ENCODE data around the gene FAAH2. TPM values are rescaled to one million over a fixed set of nuclear protein-coding genes. Genes with fewer than 3 reads are reported as not detected.

The FAAH2 gene
- total and polyA plus RNA-seq, 4 donors, result 7.3 to 16.0 (median 8.1) TPM

DNA sequence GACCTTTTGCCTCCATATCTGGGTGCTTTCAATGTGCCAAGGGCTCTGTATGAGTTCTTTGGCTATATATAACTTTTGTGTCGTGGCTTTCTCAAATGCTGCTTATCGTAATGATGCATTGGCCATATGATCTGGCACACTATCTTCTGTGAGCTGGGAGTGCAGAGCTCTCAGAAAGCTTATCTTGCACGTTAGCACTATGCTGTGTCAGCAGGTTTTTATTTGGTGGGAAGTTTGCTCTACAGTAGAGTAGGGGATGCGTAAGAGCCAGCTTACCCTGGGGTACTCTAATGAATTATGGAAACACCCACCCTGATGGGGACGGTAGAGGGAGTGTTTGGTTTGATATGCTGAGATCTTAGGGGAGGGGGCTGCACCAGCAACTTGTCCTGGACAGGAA lies 119.6 kb downstream of the FAAH2 start:
- H3K4me1 ChIP-seq (ENCODE audit: control insufficient read depth in 5 of 5, insufficient read depth in 5 of 5, low read length in 5 of 5), result no peaks in the 10 kb centered on the region
- H3K4me3 ChIP-seq, result no peak overlapping the region
- ATAC-seq (ENCODE audit: insufficient read depth, low FRiP score), result no peak
- TF ChIP-seq, protein P1, sequence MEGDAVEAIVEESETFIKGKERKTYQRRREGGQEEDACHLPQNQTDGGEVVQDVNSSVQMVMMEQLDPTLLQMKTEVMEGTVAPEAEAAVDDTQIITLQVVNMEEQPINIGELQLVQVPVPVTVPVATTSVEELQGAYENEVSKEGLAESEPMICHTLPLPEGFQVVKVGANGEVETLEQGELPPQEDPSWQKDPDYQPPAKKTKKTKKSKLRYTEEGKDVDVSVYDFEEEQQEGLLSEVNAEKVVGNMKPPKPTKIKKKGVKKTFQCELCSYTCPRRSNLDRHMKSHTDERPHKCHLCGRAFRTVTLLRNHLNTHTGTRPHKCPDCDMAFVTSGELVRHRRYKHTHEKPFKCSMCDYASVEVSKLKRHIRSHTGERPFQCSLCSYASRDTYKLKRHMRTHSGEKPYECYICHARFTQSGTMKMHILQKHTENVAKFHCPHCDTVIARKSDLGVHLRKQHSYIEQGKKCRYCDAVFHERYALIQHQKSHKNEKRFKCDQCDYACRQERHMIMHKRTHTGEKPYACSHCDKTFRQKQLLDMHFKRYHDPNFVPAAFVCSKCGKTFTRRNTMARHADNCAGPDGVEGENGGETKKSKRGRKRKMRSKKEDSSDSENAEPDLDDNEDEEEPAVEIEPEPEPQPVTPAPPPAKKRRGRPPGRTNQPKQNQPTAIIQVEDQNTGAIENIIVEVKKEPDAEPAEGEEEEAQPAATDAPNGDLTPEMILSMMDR (IDR thresholded peaks at IDR 0.05; ENCODE audit: control extremely low read depth, extremely low read depth), result no peak
- H3K9ac ChIP-seq (ENCODE audit: insufficient read depth in 1 of 2, low read length in 2 of 2), result no peak overlapping the region
- no peak overlapping the region for H3K27ac ChIP-seq (ENCODE audit: low read depth in 1 of 2, low read length in 1 of 2)
- WGBS, 2 donors, result 55 to 90% methylated on average over 5 of the region's 5 CpGs
- H3K27me3 ChIP-seq (ENCODE audit: control insufficient read depth in 3 of 3, insufficient read depth in 3 of 3, low read length in 2 of 3), result no peaks in the 10 kb centered on the region
- no peaks in the 10 kb centered on the region for H3K36me3 ChIP-seq (ENCODE audit: control insufficient read depth in 4 of 4, insufficient read depth in 4 of 4, low read length in 4 of 4)
- DNase-seq, result no peak
- peaks cover 0 to 21% (median 10%) of the 10 kb centered on the region in 4 donors for H3K9me3 ChIP-seq (ENCODE audit: control insufficient read depth in 4 of 4, insufficient read depth in 3 of 4, low read length in 3 of 4)

DNA sequence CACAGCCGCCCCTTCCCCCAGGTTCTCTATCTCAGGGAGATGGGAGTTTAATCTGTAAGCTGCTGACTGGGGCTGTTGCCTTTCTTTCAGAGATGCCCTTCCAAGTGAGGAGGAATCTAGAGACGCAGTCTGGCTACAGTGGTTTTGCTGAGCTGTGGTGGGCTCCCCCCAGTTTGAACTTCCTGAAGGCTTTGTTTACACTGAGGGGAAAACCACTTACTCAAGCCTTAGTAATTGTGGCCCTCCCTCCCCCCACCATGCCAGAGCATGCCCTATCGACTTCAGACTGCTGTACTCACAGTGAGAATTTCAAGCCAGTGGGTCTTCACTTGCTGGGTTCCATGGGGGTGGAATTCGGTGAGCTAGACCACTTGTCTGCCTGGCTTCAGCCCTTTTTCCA lies 131.3 kb downstream of the FAAH2 start:
- Histone ChIP-seq H3K9me3 (ENCODE audit: control insufficient read depth in 4 of 4, insufficient read depth in 3 of 4, low read length in 3 of 4) (peaks cover 0 to 8% (median 0%) of the 10 kb centered on the region in 4 donors), H3K27me3 (ENCODE audit: control insufficient read depth in 3 of 3, insufficient read depth in 3 of 3, low read length in 2 of 3) (peaks cover 0 to 4% (median 0%) of the 10 kb centered on the region in 3 donors), H3K4me1 (ENCODE audit: control insufficient read depth in 5 of 5, insufficient read depth in 5 of 5, low read length in 5 of 5) (peaks cover 0 to 3% (median 0%) of the 10 kb centered on the region in 5 donors), H3K4me3 (no peak overlapping the region), H3K27ac (ENCODE audit: low read depth in 1 of 2, low read length in 1 of 2) (no peak overlapping the region), H3K36me3 (ENCODE audit: control insufficient read depth in 4 of 4, insufficient read depth in 4 of 4, low read length in 4 of 4) (no peaks in the 10 kb centered on the region), H3K9ac (ENCODE audit: insufficient read depth in 1 of 2, low read length in 2 of 2) (no peak overlapping the region)
- no peak for DNase-seq
- TF ChIP-seq, protein P1 (IDR thresholded peaks at IDR 0.05; ENCODE audit: control extremely low read depth, extremely low read depth), result no peak
- WGBS, 2 donors, result 59 to 60% methylated on average over 4 of the region's 4 CpGs
- no peak for ATAC-seq (ENCODE audit: insufficient read depth, low FRiP score)

DNA sequence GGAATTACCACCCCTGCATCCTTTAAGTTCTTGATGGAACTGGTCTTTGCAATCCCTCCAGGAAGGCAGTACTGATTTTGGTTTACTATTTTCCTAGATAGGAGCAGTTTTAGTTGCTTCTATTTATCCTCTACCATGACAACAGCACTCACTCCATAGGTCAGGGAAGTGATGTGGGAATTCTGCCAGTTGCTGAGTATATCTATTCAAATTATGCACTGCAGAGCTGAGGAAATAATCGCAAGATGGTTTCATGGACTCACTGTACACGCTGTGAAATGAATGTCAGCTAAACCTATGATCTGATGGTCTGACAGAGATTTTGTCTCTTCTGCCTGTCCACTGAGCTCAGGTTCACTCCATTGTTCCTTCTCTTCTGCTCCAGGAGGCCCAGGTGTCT lies 135.8 kb downstream of the FAAH2 start:
- Histone ChIP-seq H3K4me1 (ENCODE audit: control insufficient read depth in 5 of 5, insufficient read depth in 5 of 5, low read length in 5 of 5) (peaks cover 0 to 3% (median 0%) of the 10 kb centered on the region in 5 donors), H3K27ac (ENCODE audit: low read depth in 1 of 2, low read length in 1 of 2) (no peak overlapping the region), H3K9me3 (ENCODE audit: control insufficient read depth in 4 of 4, insufficient read depth in 3 of 4, low read length in 3 of 4) (peaks cover 0 to 16% (median 4%) of the 10 kb centered on the region in 4 donors), H3K36me3 (ENCODE audit: control insufficient read depth in 4 of 4, insufficient read depth in 4 of 4, low read length in 4 of 4) (no peaks in the 10 kb centered on the region), H3K4me3 (no peak overlapping the region), H3K9ac (ENCODE audit: insufficient read depth in 1 of 2, low read length in 2 of 2) (no peak overlapping the region), H3K27me3 (ENCODE audit: control insufficient read depth in 3 of 3, insufficient read depth in 3 of 3, low read length in 2 of 3) (peaks cover 0 to 4% (median 0%) of the 10 kb centered on the region in 3 donors)
- TF ChIP-seq, protein P1 (IDR thresholded peaks at IDR 0.05; ENCODE audit: control extremely low read depth, extremely low read depth), result no peak
- DNase-seq (peak in 1 of 3 donors; percentile 0), ATAC-seq (ENCODE audit: insufficient read depth, low FRiP score) (no peak)
- WGBS, 2 donors, result 73 to 90% methylated on average over 2 of the region's 2 CpGs

DNA sequence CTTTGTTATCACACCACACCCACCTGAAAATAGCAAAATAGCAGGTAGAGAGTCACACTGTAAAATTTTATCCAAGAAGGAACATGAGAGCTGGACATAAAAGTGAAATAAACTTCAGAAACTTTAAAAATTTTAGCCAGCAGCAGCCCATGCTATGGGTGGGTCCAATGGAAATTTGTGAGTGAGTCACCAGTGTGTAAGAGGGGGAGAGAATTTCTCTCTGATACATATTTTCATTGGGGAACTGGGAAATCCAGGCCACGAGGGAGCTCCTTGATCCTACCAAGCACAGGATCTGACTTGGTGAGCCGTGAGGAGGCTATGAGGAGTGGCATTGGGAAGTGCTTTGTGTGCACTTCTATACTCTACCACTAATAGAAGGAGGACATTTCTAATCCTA lies 136.3 kb downstream of the FAAH2 start:
- no peak for ATAC-seq (ENCODE audit: insufficient read depth, low FRiP score)
- WGBS, 2 donors, result 70 to 85% methylated on average over 2 of the region's 2 CpGs

More for the DNA sequence above, 136.3 kb downstream of the FAAH2 start:
- peaks cover 0 to 13% (median 4%) of the 10 kb centered on the region in 4 donors for H3K9me3 ChIP-seq (ENCODE audit: control insufficient read depth in 4 of 4, insufficient read depth in 3 of 4, low read length in 3 of 4)
- H3K4me1 ChIP-seq (ENCODE audit: control insufficient read depth in 5 of 5, insufficient read depth in 5 of 5, low read length in 5 of 5), result peaks cover 0 to 3% (median 0%) of the 10 kb centered on the region in 5 donors
- no peak overlapping the region for H3K27ac ChIP-seq (ENCODE audit: low read depth in 1 of 2, low read length in 1 of 2)
- peaks cover 0 to 4% (median 0%) of the 10 kb centered on the region in 3 donors for H3K27me3 ChIP-seq (ENCODE audit: control insufficient read depth in 3 of 3, insufficient read depth in 3 of 3, low read length in 2 of 3)
- H3K36me3 ChIP-seq (ENCODE audit: control insufficient read depth in 4 of 4, insufficient read depth in 4 of 4, low read length in 4 of 4), result no peaks in the 10 kb centered on the region
- no peak overlapping the region for H3K4me3 ChIP-seq
- DNase-seq, result no peak
- TF ChIP-seq, protein P1 (IDR thresholded peaks at IDR 0.05; ENCODE audit: control extremely low read depth, extremely low read depth), result no peak
- H3K9ac ChIP-seq (ENCODE audit: insufficient read depth in 1 of 2, low read length in 2 of 2), result no peak overlapping the region
